Measurements from ENCODE around the gene FAT2. TPM values are rescaled to one million over a fixed set of nuclear protein-coding genes. Genes with fewer than 3 reads are reported as not detected.

FAT2 gene
- total RNA-seq, 4 donors from 2014 or later: 82.9 to 123 (median 106) TPM

DNA sequence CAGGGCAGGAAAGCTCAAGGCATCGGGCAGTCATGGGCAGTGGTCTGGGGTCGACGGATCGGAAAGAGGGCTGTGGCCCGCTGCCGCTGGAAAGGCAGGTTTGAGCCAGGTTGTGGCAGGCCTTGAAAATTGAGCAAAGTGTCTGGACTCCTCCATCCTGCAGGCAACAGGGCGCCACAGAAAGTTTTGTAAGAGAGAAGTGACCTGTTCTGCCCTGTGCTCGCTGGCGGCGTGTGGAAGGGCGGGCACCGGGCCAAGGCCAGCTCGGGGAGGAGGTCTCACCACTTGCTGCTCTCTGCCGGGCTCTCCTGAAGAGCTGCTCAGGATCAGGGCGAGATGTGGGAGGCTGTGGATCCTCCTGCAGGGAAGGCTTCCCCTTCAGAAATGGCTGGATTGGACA is 41.4 kb upstream of the FAT2 start:
- intact Hi-C loops (cut with DNase I; ENCODE audit: low total_unique reads): no loop called here
- peak in 1 of 2 donors; percentile 81 for DNase-seq (ENCODE audit: low spot score in 2 of 2)
- 49 to 54% methylated on average over 15 of the region's 15 CpGs for WGBS, 2 donors
- no peak for TF ChIP-seq POLR2A (IDR thresholded peaks at IDR 0.05)
- H3K4me3 ChIP-seq (ENCODE audit: low read depth, poor library complexity, severe bottlenecking): no peak overlapping the region

DNA sequence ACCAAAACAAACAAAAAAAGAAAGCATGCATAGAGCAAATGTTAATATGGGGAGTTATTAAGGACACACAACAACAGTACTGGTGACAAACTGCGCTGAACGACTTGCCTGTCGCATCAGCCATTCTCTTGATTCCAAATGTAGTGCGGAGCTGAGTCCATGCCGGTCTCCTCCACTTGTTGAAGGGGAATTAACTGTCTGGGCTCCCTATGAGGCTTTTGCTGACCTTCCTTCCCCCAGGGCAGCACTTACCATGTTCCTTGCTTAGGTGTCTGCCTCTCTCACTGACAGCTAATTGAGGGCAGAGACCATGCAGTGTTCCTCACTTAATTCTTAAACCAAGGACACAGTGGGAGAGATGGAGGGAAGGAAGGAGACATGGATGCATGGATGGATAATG is 40.8 kb upstream of the FAT2 start:
- WGBS, 2 donors: 94 to 97% methylated on average over 5 of the region's 5 CpGs
- no peak overlapping the region for H3K4me3 ChIP-seq (ENCODE audit: low read depth, poor library complexity, severe bottlenecking)
- DNase-seq (ENCODE audit: low spot score in 2 of 2): peak in 1 of 2 donors; percentile 54
- TF ChIP-seq POLR2A (IDR thresholded peaks at IDR 0.05): no peak
- TF ChIP-seq, protein P1, sequence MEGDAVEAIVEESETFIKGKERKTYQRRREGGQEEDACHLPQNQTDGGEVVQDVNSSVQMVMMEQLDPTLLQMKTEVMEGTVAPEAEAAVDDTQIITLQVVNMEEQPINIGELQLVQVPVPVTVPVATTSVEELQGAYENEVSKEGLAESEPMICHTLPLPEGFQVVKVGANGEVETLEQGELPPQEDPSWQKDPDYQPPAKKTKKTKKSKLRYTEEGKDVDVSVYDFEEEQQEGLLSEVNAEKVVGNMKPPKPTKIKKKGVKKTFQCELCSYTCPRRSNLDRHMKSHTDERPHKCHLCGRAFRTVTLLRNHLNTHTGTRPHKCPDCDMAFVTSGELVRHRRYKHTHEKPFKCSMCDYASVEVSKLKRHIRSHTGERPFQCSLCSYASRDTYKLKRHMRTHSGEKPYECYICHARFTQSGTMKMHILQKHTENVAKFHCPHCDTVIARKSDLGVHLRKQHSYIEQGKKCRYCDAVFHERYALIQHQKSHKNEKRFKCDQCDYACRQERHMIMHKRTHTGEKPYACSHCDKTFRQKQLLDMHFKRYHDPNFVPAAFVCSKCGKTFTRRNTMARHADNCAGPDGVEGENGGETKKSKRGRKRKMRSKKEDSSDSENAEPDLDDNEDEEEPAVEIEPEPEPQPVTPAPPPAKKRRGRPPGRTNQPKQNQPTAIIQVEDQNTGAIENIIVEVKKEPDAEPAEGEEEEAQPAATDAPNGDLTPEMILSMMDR (IDR thresholded peaks at IDR 0.05): no peak
- intact Hi-C loops (cut with DNase I; ENCODE audit: low total_unique reads): no loop called here

DNA sequence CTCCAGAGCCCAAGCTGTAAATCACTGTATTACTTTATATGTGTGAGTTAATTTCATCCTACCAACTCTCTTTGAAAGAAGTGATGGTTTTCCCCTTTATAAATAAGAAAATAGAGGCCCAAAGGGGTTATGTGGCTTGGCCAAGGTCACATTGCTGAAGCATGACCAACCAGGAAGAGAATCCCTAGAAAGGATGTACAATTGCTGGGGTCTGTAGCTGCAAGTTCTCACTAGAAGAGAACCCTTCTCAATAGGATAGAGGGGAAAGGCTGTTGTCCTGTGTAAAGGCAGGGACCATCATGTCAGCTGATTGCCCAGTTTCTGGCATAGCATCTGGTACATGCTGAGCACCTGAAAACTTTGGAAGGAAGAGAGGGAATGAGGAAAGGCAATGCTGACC is 39.0 kb upstream of the FAT2 start:
- intact Hi-C loops (cut with DNase I; ENCODE audit: low total_unique reads): no loop called here
- TF ChIP-seq POLR2A (IDR thresholded peaks at IDR 0.05): no peak
- TF ChIP-seq, protein P1 (IDR thresholded peaks at IDR 0.05): no peak
- H3K4me3 ChIP-seq (ENCODE audit: low read depth, poor library complexity, severe bottlenecking): no peak overlapping the region
- DNase-seq (ENCODE audit: low spot score in 2 of 2): no peak

DNA sequence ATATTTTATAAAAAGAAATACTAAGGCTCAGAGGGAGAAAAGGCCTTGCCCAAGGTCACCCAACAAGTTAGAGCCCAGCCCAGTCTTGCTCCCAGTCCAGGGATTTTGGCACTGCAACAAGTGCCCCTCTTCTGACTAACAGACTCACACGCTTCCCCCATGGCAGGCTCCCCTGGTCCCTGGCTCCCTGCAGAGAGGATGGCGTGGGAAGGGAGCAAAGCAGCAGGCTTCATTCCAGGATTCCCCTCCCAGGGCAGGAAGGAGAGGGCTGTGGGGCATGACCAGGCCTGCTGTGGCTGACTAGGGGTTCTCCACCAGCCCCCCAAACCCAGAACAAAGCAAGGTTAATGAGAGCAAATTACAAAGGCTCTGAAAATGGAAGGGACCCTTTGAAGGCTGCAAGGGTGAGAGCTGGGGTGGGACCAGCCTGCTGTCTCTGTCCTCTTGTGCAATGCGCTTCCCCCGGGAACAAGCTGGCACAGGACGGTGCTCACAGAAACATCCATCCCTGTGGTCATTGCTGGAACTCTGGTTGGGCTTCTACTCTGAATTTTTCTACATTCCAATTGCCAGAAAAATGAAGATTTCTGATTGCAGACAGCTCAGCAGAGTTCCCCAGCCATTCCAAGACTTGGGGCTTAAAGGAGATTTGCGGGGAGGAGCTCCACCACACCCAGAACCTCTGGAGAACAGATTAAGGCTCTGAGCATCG is 37.1 kb upstream of the FAT2 start:
- 37 to 39% methylated on average over 7 of the region's 7 CpGs for WGBS, 2 donors
- TF ChIP-seq, protein P1 (IDR thresholded peaks at IDR 0.05): no peak
- no peak for TF ChIP-seq POLR2A (IDR thresholded peaks at IDR 0.05)
- no peak overlapping the region for H3K4me3 ChIP-seq (ENCODE audit: low read depth, poor library complexity, severe bottlenecking)
- peak in 1 of 2 donors; percentile 85 for DNase-seq (ENCODE audit: low spot score in 2 of 2)
- intact Hi-C loops (cut with DNase I; ENCODE audit: low total_unique reads): no loop called here

DNA sequence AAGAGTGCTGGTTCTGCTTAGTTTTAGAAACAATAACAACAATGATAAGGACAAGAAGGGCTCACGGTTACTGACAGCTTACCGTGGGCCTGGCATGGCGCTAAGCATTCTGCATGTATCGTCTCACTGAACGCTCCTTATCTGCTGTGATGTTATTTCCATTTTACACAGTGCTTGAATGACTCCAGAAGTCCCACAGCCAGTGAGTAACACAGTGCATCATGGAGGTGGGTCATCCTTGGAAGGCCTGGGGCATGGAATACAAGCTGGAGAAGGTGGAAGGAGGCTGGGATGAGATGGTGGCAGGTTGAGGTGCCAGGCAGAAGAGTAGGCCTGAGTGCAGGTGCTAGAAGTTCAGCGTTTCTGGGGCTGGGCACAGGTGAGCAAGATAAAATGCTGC is 36.5 kb upstream of the FAT2 start:
- peak in 1 of 2 donors; percentile 77 for DNase-seq (ENCODE audit: low spot score in 2 of 2)
- TF ChIP-seq, protein P1 (IDR thresholded peaks at IDR 0.05): no peak
- no peak for TF ChIP-seq POLR2A (IDR thresholded peaks at IDR 0.05)
- intact Hi-C loops (cut with DNase I; ENCODE audit: low total_unique reads): no loop called here
- no peak overlapping the region for H3K4me3 ChIP-seq (ENCODE audit: low read depth, poor library complexity, severe bottlenecking)
- WGBS, 2 donors: 50 to 55% methylated on average over 6 of the region's 6 CpGs

DNA sequence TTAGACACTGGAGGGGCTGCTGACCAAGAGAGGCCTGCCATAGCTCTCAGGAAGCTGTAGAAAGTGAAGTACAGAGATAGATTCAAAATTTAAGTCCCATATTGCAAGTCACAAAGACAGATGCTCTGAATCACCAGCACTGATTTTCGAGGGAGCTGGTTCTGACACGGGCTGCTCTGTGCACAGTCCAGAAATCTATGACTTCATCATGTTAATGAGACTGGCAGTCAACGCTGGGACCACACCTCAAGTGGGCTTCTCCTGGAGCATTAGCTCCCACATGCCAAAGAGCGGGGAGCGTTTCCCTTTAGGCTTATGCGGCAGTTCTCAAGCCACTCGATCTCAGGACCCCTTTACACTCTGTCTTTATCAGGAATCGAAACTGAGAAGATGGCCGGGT is 34.2 kb upstream of the FAT2 start:
- H3K4me3 ChIP-seq (ENCODE audit: low read depth, poor library complexity, severe bottlenecking): no peak overlapping the region
- TF ChIP-seq, protein P1 (IDR thresholded peaks at IDR 0.05): no peak
- intact Hi-C loops (cut with DNase I; ENCODE audit: low total_unique reads): no loop called here
- 60 to 67% methylated on average over 9 of the region's 9 CpGs for WGBS, 2 donors
- no peak for DNase-seq (ENCODE audit: low spot score in 2 of 2)
